B cell (primary cell): ENCODE data around the gene KIF16B. TPM values are rescaled to one million over a fixed set of nuclear protein-coding genes. Genes with fewer than 3 reads are reported as not detected.

Experiments used
- ATAC-seq: fragments of 200-7000 bp; cut with Tn5 transposase; one replicate; pipeline ENCODE4 v1.10.0; 2021; ENCODE audit warnings: low read depth, mild to moderate bottlenecking, moderate number of reproducible peaks, moderate library complexity
- CTCF ChIA-PET: fragments of 350-600 bp; sonication (Branson Sonifier 250); formaldehyde crosslinking; loops from one replicate; lab custom pipeline; 2021; ENCODE audit warnings: antibody characterized with exemption, inconsistent platforms; lab: Charles Lee
- POLR2A ChIA-PET: fragments of 350-600 bp; sonication (Branson Sonifier 250); formaldehyde crosslinking; loops from one replicate; lab custom pipeline; 2021; ENCODE audit warnings: antibody characterized with exemption; lab: Charles Lee
- DNase-seq: peaks from one replicate; pipeline ENCODE4 v3.0.0; 2013
- H2AFZ ChIP-seq: 2 replicates; pipeline ENCODE4 v1.6.1; 2012; ENCODE audit warnings: mild to moderate bottlenecking, low read depth, low read length; ENCODE audit not compliant: insufficient read depth, poor library complexity, severe bottlenecking
- H3K27ac ChIP-seq, 2 donors: 1 replicate in 1 of 2; 2 replicates in 1 of 2; pipeline ENCODE4 v1.5.1; 2012 to 2013; ENCODE audit warnings: low read length in 2 of 2, mild to moderate bottlenecking in 2 of 2, moderate library complexity in 1 of 2
- H3K27me3 ChIP-seq, 4 experiments: fragments of 200-600 bp in 1 of 4; sonication (generic) in 1 of 4; replicated peaks in 1 of 4; 1 replicate in 2 of 4; 2 replicates in 2 of 4; pipeline versions ENCODE4 v1.6.1 to v1.7.0; 2013 to 2016; ENCODE audit warnings: low read length in 3 of 4, mild to moderate bottlenecking in 2 of 4, mixed read lengths in 1 of 4, moderate library complexity in 1 of 4; ENCODE audit not compliant: insufficient read depth in 4 of 4, control insufficient read depth in 3 of 4; ENCODE audit errors: control extremely low read depth in 1 of 4
- H3K36me3 ChIP-seq, 2 experiments: replicated peaks in 1 of 2; 1 replicate in 1 of 2; 2 replicates in 1 of 2; pipeline versions ENCODE4 v1.6.1 to v1.7.1; 2013; ENCODE audit warnings: low read length in 1 of 2; ENCODE audit not compliant: insufficient read depth in 2 of 2, control insufficient read depth in 1 of 2; ENCODE audit errors: control extremely low read depth in 1 of 2, extremely low read depth in 1 of 2
- H3K4me1 ChIP-seq, 2 donors: fragments of 200-600 bp in 1 of 2; sonication (generic) in 1 of 2; 1 replicate in 1 of 2; 2 replicates in 1 of 2; pipeline versions ENCODE4 v1.5.1 to v1.6.1; 2013 to 2017; ENCODE audit warnings: low read length in 2 of 2; ENCODE audit not compliant: control insufficient read depth in 2 of 2, insufficient read depth in 2 of 2
- H3K4me2 ChIP-seq: replicated peaks from 2 replicates; pipeline ENCODE3; 2012; ENCODE audit warnings: mild to moderate bottlenecking, low read depth, low read length; ENCODE audit not compliant: poor library complexity, severe bottlenecking
- H3K4me3 ChIP-seq, 5 experiments: fragments of 200-600 bp in 1 of 5; sonication (generic) in 1 of 5; 1 replicate in 3 of 5; 2 replicates in 2 of 5; pipeline versions ENCODE4 v1.5.1 to v1.7.0; 2011 to 2016; ENCODE audit warnings: low read length in 4 of 5, mild to moderate bottlenecking in 4 of 5, low read depth in 2 of 5, control low read depth in 1 of 5, moderate library complexity in 1 of 5; ENCODE audit not compliant: insufficient read depth in 1 of 5; ENCODE audit errors: control extremely low read depth in 1 of 5, extremely low read depth in 1 of 5
- H3K79me2 ChIP-seq: fragments of 200-600 bp; sonication (generic); one replicate; pipeline ENCODE4 v1.6.0; 2016; ENCODE audit warnings: low read length; ENCODE audit not compliant: control insufficient read depth, insufficient read depth
- H3K9ac ChIP-seq: fragments of 200-600 bp; sonication (generic); 2 replicates; pipeline ENCODE4 v1.6.1; 2017; ENCODE audit warnings: mild to moderate bottlenecking, low read length, moderate library complexity
- H3K9me3 ChIP-seq, 3 donors: one replicate each; pipeline versions ENCODE4 v1.6.1 to v1.7.1; 2013; ENCODE audit warnings: low read length in 2 of 3; ENCODE audit not compliant: control insufficient read depth in 2 of 3, insufficient read depth in 1 of 3; ENCODE audit errors: control extremely low read depth in 1 of 3
- H4K20me1 ChIP-seq: 2 replicates; pipeline ENCODE4 v1.6.0; 2012; ENCODE audit warnings: mild to moderate bottlenecking, low read length; ENCODE audit not compliant: insufficient read depth, control insufficient read depth, poor library complexity, severe bottlenecking
- H3K27ac Mint-ChIP-seq: one replicate; pipeline ENCODE4 v1.8.0; 2021; ENCODE audit warnings: mixed read lengths
- H3K27me3 Mint-ChIP-seq: one replicate; pipeline ENCODE4 v1.8.0; 2021; ENCODE audit warnings: mixed read lengths
- H3K4me1 Mint-ChIP-seq: one replicate; pipeline ENCODE4 v1.8.0; 2021; ENCODE audit warnings: mixed read lengths
- H3K4me3 Mint-ChIP-seq: one replicate; pipeline ENCODE4 v1.8.0; 2021; ENCODE audit warnings: mixed read lengths
- H3K9me3 Mint-ChIP-seq: one replicate; pipeline ENCODE4 v1.8.0; 2022; ENCODE audit warnings: mixed read lengths; ENCODE audit not compliant: insufficient read depth
- CTCF ChIP-seq: fragments of 200-600 bp; IDR thresholded peaks from one replicate; pipeline ENCODE4 v1.8.0; 2022; ENCODE audit warnings: antibody characterized with exemption, mild to moderate bottlenecking
- EZH2 ChIP-seq: IDR thresholded peaks from 2 replicates; pipeline ENCODE4 v1.6.1; 2012; ENCODE audit warnings: borderline replicate concordance, low read depth, mild to moderate bottlenecking, moderate library complexity, low read length; ENCODE audit not compliant: insufficient read depth, poor library complexity, severe bottlenecking
- WGBS: methylation state at CpG from one replicate; pipeline ENCODE4 v1.1.5; 2013; ENCODE audit warnings: missing lambda C conversion rate; ENCODE audit not compliant: insufficient coverage; 5-methylcytosine and 5-hydroxymethylcytosine counted together
- intact Hi-C: fragments of 100-400 bp; cut with micrococcal nuclease; formaldehyde crosslinking; loops from one replicate; pipeline ENCODE4 v1.10.0; 2022
- polyA plus RNA-seq: library from polyadenylated mRNA; depleted of rRNA; stranded (reverse); fragments of >200 nt; gene quantifications from 2 replicates; pipeline ENCODE4 v1.2.3, GENCODE V29; 2012
- total RNA-seq, 2 donors: library from RNA; stranded (reverse); fragments of 120-200 nt in 1 of 2; gene quantifications; 1 replicate in 1 of 2; 2 replicates in 1 of 2; pipeline versions ENCODE4 v1.2.3 to v1.2.4, GENCODE V29; 2013 to 2022

The KIF16B gene
- total and polyA plus RNA-seq, 2 donors (not counting 1 experiment from before 2014, with no cell fraction given): 4.5 to 13.0 TPM

GRCh38 chr20:16363506-16364319, 209.5 kb downstream of the KIF16B start:
- ATAC-seq (no peak), DNase-seq (no peak)
- 92% methylated on average over 2 of the region's 5 CpGs for WGBS
- Histone ChIP-seq H4K20me1 (no peaks in the 10 kb centered on the region), H3K4me3 (no peak overlapping the region), H3K79me2 (no peaks in the 10 kb centered on the region), H2AFZ (no peak overlapping the region), H3K27ac (no peak overlapping the region), H3K9me3 (no peaks in the 10 kb centered on the region), H3K4me1 (no peaks in the 10 kb centered on the region), H3K9ac (no peak overlapping the region), H3K27me3 (no peaks in the 10 kb centered on the region), H3K36me3 (peaks cover 0 to 3% of the 10 kb centered on the region in 2 experiments), H3K4me2 (no peak overlapping the region)
- intact Hi-C loops: no loop called here
- H3K27me3 Mint-ChIP-seq: no peaks in the 10 kb centered on the region
- no peaks in the 10 kb centered on the region for H3K4me1 Mint-ChIP-seq
- no peak overlapping the region for H3K27ac Mint-ChIP-seq
- H3K9me3 Mint-ChIP-seq: no peaks in the 10 kb centered on the region
- TF ChIP-seq EZH2 (no peak), CTCF (no peak)
- ChIA-PET POLR2A (no interaction called here), CTCF (interaction anchor here (1.0 kb wide), 1 partner anchor 655 kb away, joined by 3 read pairs; no protein-coding TSS in a partner anchor)
- no peak overlapping the region for H3K4me3 Mint-ChIP-seq

- Mint-ChIP-seq H3K4me3 (no peak overlapping the region), H3K9me3 (no peaks in the 10 kb centered on the region), H3K27me3 (no peaks in the 10 kb centered on the region), H3K27ac (no peak overlapping the region), H3K4me1 (no peaks in the 10 kb centered on the region)
- ATAC-seq (no peak), DNase-seq (no peak)
- Histone ChIP-seq H3K4me3 (no peak overlapping the region), H3K36me3 (no peaks in the 10 kb centered on the region), H3K4me1 (no peaks in the 10 kb centered on the region), H3K27me3 (no peaks in the 10 kb centered on the region), H2AFZ (no peak overlapping the region), H3K9me3 (no peaks in the 10 kb centered on the region), H3K9ac (no peak overlapping the region), H3K27ac (no peak overlapping the region), H3K4me2 (no peak overlapping the region), H3K79me2 (no peaks in the 10 kb centered on the region), H4K20me1 (no peaks in the 10 kb centered on the region)
- ChIA-PET CTCF (no interaction called here), POLR2A (no interaction called here)
- intact Hi-C loops: no loop called here
- no peak for TF ChIP-seq CTCF
- no peak for TF ChIP-seq EZH2
- no CpG with 5 or more reads among the region's 1 CpG for WGBS
Measured at GRCh38 chr20:16362642-16363041, 210.6 kb downstream of the KIF16B start.
